Measurements from ENCODE around the gene CCDC88B. TPM values are rescaled to one million over a fixed set of nuclear protein-coding genes. Genes with fewer than 3 reads are reported as not detected.

The CCDC88B gene
- total RNA-seq, 1 experiment from 2014 or later = 11.2 TPM

DNA sequence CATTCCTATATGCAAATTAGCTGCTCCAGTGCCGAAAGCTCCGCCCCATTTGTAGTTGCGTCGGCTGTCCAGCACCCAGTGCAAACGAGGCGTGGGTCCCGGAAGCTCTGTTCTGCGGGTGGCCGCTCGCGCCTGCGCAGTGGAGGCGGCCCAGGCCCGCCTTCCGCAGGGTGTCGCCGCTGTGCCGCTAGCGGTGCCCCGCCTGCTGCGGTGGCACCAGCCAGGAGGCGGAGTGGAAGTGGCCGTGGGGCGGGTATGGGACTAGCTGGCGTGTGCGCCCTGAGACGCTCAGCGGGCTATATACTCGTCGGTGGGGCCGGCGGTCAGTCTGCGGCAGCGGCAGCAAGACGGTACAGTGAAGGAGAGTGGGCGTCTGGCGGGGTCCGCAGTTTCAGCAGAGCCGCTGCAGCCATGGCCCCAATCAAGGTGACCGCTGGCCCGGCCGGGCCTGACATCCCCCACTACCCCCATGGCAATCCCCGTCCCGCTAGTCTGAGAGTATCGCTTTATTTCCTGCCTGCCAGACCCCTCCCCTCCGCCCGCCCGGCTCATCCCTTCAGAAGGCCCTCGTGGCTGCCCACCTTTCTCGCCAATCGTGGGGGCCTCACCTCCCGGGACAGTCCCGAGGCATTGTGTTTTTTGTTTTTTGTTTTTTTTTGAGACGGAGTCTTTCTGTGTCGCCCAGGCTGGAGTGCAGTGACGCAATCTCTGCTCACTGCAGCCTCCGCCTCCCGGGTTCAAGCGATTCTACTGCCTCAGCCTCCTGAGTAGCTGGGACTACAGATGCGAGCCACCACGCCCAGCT, 21.8 kb upstream of the CCDC88B start, which contains the start of gene PRDX5:
PRDX5 (plus strand) TSS at position 161 of the 805 bp plus-strand sequence; CDS start at position 256, 95 bp downstream.
- Histone ChIP-seq H2BK15ac (ENCODE audit: low read depth, low read length) (no peak within 1 kb of the TSS), H2AK5ac (ENCODE audit: insufficient read length, low read length) (no peak within 1 kb of the TSS), H4K91ac (ENCODE audit: insufficient read length, low read depth, low read length) (no peak within 1 kb of the TSS), H3K27ac (ENCODE audit: insufficient read length, low read depth, low read length) (peak within 1 kb of the TSS; percentile 79), H3K27me3 (ENCODE audit: insufficient read depth, low read length) (no peaks in the 10 kb centered on the region), H3K23ac (ENCODE audit: insufficient read length, low read depth, low read length) (no peak within 1 kb of the TSS), H3K4me1 (ENCODE audit: insufficient read depth, low read length) (no peaks in the 10 kb centered on the region), H4K8ac (replicated peaks; ENCODE audit: insufficient read length, low read depth, low read length) (no peak within 1 kb of the TSS), H2BK120ac (ENCODE audit: low read depth, low read length, poor library complexity, severe bottlenecking) (no peak within 1 kb of the TSS), H3K4ac (ENCODE audit: low read depth, low read length) (no peak within 1 kb of the TSS), H3K14ac (ENCODE audit: insufficient read depth, low read length) (peak within 1 kb of the TSS; percentile 77), H3K79me1 (ENCODE audit: insufficient read depth, low read depth, low read length, poor library complexity, severe bottlenecking) (no peaks in the 10 kb centered on the region), H2BK5ac (ENCODE audit: insufficient read length, low read length) (no peak within 1 kb of the TSS), H3K9me3 (ENCODE audit: control insufficient read depth, low read depth, low read length) (no peaks in the 10 kb centered on the region), H4K5ac (ENCODE audit: insufficient read length, low read depth, low read length) (no peak within 1 kb of the TSS), H3K18ac (ENCODE audit: insufficient read length, low read depth, low read length) (peak within 1 kb of the TSS; percentile 76), H2BK20ac (ENCODE audit: low read depth, low read length, poor library complexity, severe bottlenecking) (no peak within 1 kb of the TSS), H3K23me2 (ENCODE audit: insufficient read length, low read depth, low read length, poor library complexity, severe bottlenecking) (peaks cover 3% of the 10 kb centered on the region), H3K79me2 (ENCODE audit: insufficient read depth, low read length) (0 out of 2 replicates have a peak, but pooled peaks cover under 1% of the 10 kb centered on the region), H3T11ph (ENCODE audit: low read length) (no peak within 1 kb of the TSS), H3K56ac (ENCODE audit: insufficient read length, low read depth, low read length) (no peak within 1 kb of the TSS), H2AFZ (ENCODE audit: low read length) (peak within 1 kb of the TSS; percentile 43), H3K9ac (ENCODE audit: extremely low read depth, insufficient read length, low read length) (peak within 1 kb of the TSS; percentile 73), H2BK12ac (ENCODE audit: insufficient read length, low read depth, low read length) (no peak within 1 kb of the TSS), H4K20me1 (ENCODE audit: control insufficient read depth, insufficient read depth, insufficient read length) (peaks cover 2% of the 10 kb centered on the region), H3K4me2 (ENCODE audit: insufficient read depth, insufficient read length, low read length) (peak within 1 kb of the TSS; percentile 65)
- peaks cover 25 to 45% (median 43%) of the 10 kb centered on the region in 3 experiments; a peak in 6 of 7 replicates for H3K36me3 Mint-ChIP-seq (ENCODE audit: insufficient read depth in 1 of 3, low read depth in 3 of 3)
- TF ChIP-seq CTCF (conservative IDR thresholded peaks at IDR 0.05) = peak; percentile 32; the same call in 2 of the 3 replicates
- no CpG with 5 or more reads among the region's 61 CpGs for WGBS (ENCODE audit: extremely low coverage, insufficient read length, low lambda C conversion rate)
- peak within 1 kb of the TSS; percentile 90 to 93 for H3K4me3 Mint-ChIP-seq
- peak within 1 kb of the TSS; percentile 99 to 100 (median 99) for H3K27ac Mint-ChIP-seq
- peaks cover 17 to 18% of the 10 kb centered on the region in 2 experiments for H3K4me1 Mint-ChIP-seq
- H3K27me3 Mint-ChIP-seq (ENCODE audit: low read depth) = no peaks in the 10 kb centered on the region
- peak; percentile 94 for DNase-seq
- no peaks in the 10 kb centered on the region for H3K9me3 Mint-ChIP-seq

All from H9 (cell line).